Uterus (tissue), 2 donors: ENCODE measurements around the gene SHISAL1.

Source experiments
- POLR2A ChIP-seq, 2 donors: fragments of 450-650 bp; IDR thresholded peaks; one replicate each; pipeline ENCODE4 v1.6.1; 2016; ENCODE audit warnings: antibody characterized with exemption in 2 of 2, mild to moderate bottlenecking in 1 of 2, moderate library complexity in 1 of 2
- TF ChIP-seq, protein P1 (sequence below), 4 experiments: fragments of 200-600 bp in 2 of 4; fragments of 450-650 bp in 2 of 4; sonication (generic) in 2 of 4; IDR thresholded peaks; one replicate each; pipeline ENCODE4 v1.5.1; 2016 to 2019; ENCODE audit warnings: antibody characterized with exemption in 4 of 4, mild to moderate bottlenecking in 2 of 4, moderate library complexity in 1 of 4

DNA sequence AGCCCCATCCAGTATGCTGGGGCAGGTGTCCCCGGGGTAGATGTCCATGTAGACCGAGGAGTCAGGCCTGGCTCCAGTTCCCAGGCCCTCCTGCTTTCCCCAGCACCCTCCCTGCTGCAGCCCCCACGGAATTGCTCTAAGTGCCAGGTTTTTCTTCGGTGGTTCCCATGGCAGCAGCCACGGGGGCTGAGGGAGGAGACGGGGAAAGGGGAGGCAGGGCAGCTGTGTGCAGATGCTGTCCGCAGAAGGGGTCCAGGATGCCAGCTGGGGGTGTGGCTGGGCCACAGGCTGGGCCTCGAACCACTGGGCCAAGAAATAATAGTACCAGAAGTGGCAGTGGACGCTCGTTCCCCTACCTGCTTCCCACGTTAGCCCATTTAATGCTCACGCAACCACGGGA lies 25.0 kb downstream of the SHISAL1 start:
- TF ChIP-seq, protein P1, sequence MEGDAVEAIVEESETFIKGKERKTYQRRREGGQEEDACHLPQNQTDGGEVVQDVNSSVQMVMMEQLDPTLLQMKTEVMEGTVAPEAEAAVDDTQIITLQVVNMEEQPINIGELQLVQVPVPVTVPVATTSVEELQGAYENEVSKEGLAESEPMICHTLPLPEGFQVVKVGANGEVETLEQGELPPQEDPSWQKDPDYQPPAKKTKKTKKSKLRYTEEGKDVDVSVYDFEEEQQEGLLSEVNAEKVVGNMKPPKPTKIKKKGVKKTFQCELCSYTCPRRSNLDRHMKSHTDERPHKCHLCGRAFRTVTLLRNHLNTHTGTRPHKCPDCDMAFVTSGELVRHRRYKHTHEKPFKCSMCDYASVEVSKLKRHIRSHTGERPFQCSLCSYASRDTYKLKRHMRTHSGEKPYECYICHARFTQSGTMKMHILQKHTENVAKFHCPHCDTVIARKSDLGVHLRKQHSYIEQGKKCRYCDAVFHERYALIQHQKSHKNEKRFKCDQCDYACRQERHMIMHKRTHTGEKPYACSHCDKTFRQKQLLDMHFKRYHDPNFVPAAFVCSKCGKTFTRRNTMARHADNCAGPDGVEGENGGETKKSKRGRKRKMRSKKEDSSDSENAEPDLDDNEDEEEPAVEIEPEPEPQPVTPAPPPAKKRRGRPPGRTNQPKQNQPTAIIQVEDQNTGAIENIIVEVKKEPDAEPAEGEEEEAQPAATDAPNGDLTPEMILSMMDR (IDR thresholded peaks at IDR 0.05) = no peak
- no peak for TF ChIP-seq POLR2A (IDR thresholded peaks at IDR 0.05)
